Endothelial cell (in vitro differentiated cells): Measurements from ENCODE around the gene SYCP3. TPM values are rescaled to one million over a fixed set of nuclear protein-coding genes. Genes with fewer than 3 reads are reported as not detected.

Experiments used
- DNase-seq: peaks from one replicate; pipeline ENCODE4 v3.0.0; 2021; ENCODE audit warnings: low spot score
- H3K27ac Mint-ChIP-seq: one replicate; pipeline ENCODE4 v1.8.0; 2021; ENCODE audit warnings: mixed read lengths, inconsistent platforms; ENCODE audit not compliant: unreplicated experiment
- H3K27me3 Mint-ChIP-seq: one replicate; pipeline ENCODE4 v1.8.0; 2021; ENCODE audit warnings: mild to moderate bottlenecking, moderate library complexity, mixed read lengths, inconsistent platforms; ENCODE audit not compliant: unreplicated experiment
- H3K36me3 Mint-ChIP-seq: one replicate; pipeline ENCODE4 v1.8.0; 2021; ENCODE audit warnings: mild to moderate bottlenecking, low read depth, mixed read lengths, inconsistent platforms; ENCODE audit not compliant: unreplicated experiment
- H3K4me1 Mint-ChIP-seq: one replicate; pipeline ENCODE4 v1.8.0; 2021; ENCODE audit warnings: mild to moderate bottlenecking, mixed read lengths, inconsistent platforms; ENCODE audit not compliant: unreplicated experiment
- H3K4me3 Mint-ChIP-seq: one replicate; pipeline ENCODE4 v1.8.0; 2021; ENCODE audit warnings: mild to moderate bottlenecking, mixed read lengths, inconsistent platforms; ENCODE audit not compliant: unreplicated experiment
- H3K9me3 Mint-ChIP-seq: one replicate; pipeline ENCODE4 v1.8.0; 2021; ENCODE audit warnings: mixed read lengths, inconsistent platforms; ENCODE audit not compliant: unreplicated experiment
- total RNA-seq: library from RNA; stranded (reverse); fragmentation: NEBNext Ultra II Directional; extraction: Animal tissue kit (Norgen Biotek cat#: 25700); gene quantifications from one replicate; pipeline ENCODE4 v1.2.1, GENCODE V29; 2021; ENCODE audit not compliant: unreplicated experiment
- TF ChIP-seq, protein P1 (sequence below): fragments of 200-600 bp; sonication (generic); IDR thresholded peaks from one replicate; pipeline ENCODE4 v1.5.0; 2021; ENCODE audit warnings: antibody characterized with exemption; ENCODE audit not compliant: unreplicated experiment

SYCP3 gene
- total RNA-seq, 1 donor from 2014 or later = not detected

DNA sequence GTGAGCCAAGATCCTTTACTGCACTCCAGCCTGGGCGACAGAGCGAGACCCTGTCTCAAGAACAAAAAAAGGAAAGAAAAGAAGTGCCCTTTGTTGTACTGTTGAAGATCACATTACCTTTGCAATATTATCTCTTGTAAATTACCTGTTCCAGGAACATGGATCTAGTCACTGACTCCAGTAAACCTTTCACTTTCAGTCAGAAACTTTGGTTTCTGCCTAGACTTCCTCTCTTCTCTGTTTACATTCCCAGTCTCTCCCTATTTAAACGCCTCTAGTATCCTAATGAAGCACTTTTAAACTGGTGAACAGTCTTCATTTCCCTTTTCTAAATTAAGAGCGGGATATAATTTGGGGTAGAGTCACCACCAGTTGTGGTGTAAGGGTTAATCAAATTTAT is 29.0 kb downstream of the SYCP3 start:
- DNase-seq = no peak
- Mint-ChIP-seq H3K9me3 (no peaks in the 10 kb centered on the region), H3K27me3 (no peaks in the 10 kb centered on the region), H3K4me3 (no peak overlapping the region), H3K4me1 (peaks cover 4% of the 10 kb centered on the region), H3K27ac (no peak overlapping the region), H3K36me3 (no peaks in the 10 kb centered on the region)
- TF ChIP-seq, protein P1, sequence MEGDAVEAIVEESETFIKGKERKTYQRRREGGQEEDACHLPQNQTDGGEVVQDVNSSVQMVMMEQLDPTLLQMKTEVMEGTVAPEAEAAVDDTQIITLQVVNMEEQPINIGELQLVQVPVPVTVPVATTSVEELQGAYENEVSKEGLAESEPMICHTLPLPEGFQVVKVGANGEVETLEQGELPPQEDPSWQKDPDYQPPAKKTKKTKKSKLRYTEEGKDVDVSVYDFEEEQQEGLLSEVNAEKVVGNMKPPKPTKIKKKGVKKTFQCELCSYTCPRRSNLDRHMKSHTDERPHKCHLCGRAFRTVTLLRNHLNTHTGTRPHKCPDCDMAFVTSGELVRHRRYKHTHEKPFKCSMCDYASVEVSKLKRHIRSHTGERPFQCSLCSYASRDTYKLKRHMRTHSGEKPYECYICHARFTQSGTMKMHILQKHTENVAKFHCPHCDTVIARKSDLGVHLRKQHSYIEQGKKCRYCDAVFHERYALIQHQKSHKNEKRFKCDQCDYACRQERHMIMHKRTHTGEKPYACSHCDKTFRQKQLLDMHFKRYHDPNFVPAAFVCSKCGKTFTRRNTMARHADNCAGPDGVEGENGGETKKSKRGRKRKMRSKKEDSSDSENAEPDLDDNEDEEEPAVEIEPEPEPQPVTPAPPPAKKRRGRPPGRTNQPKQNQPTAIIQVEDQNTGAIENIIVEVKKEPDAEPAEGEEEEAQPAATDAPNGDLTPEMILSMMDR = no peak

DNA sequence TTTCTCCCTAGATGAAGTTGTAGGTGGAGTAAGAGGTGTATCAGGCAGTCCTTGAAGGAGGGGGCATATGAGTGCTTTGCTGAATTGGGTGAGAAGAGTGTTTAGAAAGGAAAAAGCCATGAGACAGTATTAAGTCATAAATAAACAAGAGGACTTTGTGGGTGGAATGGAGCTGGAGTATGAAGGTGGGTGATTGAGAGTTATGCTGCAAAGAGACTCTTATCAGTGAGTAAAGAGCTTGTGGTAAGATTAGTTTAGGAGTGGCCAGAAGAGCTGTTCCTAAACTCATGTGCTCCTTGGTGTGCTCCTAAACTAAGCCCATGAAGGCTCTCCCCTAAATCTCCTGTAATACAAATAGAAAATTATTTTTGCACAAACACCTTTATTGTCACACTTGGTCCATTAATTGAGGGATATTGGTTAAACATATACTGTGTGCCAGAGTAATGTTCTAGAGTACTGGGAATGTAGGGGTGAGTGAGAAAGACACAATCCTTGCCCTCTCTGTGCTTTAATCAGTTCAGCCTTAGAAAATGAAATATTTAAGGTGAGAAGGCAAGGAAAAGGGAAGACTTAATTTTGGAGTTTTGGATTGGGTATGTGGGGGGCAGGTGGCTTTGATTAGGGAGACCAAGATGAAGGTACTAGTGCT is 32.0 kb downstream of the SYCP3 start:
- no peak overlapping the region for H3K27ac Mint-ChIP-seq
- no peak for DNase-seq
- H3K9me3 Mint-ChIP-seq = no peaks in the 10 kb centered on the region
- H3K27me3 Mint-ChIP-seq = no peaks in the 10 kb centered on the region
- no peaks in the 10 kb centered on the region for H3K36me3 Mint-ChIP-seq
- no peak overlapping the region for H3K4me3 Mint-ChIP-seq
- TF ChIP-seq, protein P1 = no peak
- H3K4me1 Mint-ChIP-seq = peaks cover 4% of the 10 kb centered on the region

DNA sequence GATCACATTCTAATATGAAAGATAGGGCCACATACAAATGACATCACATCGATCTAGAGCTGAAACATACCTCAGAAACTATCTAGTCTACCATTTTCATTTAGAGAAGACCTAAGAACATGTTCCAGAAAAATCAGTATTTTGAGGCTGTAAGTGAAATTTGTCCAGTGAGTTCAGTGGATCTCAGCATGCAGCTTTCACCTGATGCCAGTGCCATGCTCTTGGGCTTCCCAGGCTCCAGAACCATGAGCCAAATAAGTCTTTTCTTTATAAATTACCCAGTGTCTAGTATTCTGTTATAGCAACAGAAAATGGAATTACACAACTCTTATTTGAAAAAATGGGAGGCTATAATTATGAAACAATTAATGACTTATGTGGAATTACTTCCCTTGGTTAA is 32.9 kb downstream of the SYCP3 start:
- Mint-ChIP-seq H3K4me3 (no peak overlapping the region), H3K27ac (no peak overlapping the region), H3K36me3 (no peaks in the 10 kb centered on the region), H3K27me3 (no peaks in the 10 kb centered on the region), H3K4me1 (peaks cover 4% of the 10 kb centered on the region), H3K9me3 (no peaks in the 10 kb centered on the region)
- no peak for DNase-seq
- TF ChIP-seq, protein P1 = no peak

DNA sequence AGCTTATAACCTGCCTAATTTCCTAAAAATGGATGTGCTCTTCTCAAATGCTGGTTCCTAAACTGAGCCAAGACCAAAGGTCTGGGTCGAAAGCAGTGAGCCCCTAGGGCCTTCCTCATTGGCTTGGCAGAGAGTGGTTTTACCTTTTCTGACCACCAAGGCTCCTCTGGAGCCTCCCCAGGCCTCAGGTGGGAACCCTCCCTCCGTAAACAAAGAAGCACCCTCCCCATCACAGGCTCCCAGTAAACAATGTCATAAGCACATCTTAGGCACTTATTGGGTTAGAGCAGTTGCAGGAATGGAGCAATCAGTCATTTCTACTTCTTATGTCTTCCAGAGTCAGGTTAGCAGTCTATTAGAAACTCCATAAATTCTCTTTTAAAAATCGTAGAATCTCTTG is 35.8 kb downstream of the SYCP3 start:
- Mint-ChIP-seq H3K36me3 (no peaks in the 10 kb centered on the region), H3K4me1 (no peaks in the 10 kb centered on the region), H3K9me3 (no peaks in the 10 kb centered on the region), H3K27ac (no peak overlapping the region), H3K27me3 (peaks cover under 1% of the 10 kb centered on the region), H3K4me3 (no peak overlapping the region)
- TF ChIP-seq, protein P1 = no peak
- no peak for DNase-seq

DNA sequence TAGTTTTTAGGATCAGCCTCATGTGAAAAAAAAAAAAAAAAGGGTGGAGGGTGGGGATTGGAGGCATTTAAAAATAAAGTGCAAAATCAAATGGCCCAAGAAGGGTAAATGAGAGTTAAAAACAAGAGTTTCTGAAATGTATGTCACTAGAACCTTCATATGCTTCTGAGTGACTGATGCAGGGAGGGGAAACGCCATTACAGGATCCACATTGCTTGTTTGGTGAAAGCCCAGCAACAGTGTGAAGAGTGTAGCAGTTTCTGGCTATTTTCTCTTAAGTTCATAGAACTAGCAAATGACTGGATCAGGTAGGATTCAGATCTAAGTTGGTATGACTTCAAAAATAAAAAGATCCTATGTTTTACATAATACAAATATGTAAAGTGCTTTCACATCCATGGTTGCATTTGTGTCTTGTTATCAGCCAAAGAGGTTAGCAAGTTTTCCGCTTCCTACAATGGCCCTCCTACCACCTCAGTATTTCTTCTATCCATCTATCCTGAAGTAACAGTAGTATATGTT is 38.9 kb downstream of the SYCP3 start:
- peaks cover 5% of the 10 kb centered on the region for H3K4me1 Mint-ChIP-seq
- no peak overlapping the region for H3K4me3 Mint-ChIP-seq
- no peak for DNase-seq
- H3K27me3 Mint-ChIP-seq = peaks cover 7% of the 10 kb centered on the region
- H3K36me3 Mint-ChIP-seq = no peaks in the 10 kb centered on the region
- H3K9me3 Mint-ChIP-seq = no peaks in the 10 kb centered on the region
- TF ChIP-seq, protein P1 = no peak
- H3K27ac Mint-ChIP-seq = no peak overlapping the region
